NT2/D1 (cell line): Measurements from ENCODE around the gene DNAJA2.

ENCODE experiments used
- DNase-seq: peaks from one replicate; pipeline ENCODE4 v3.0.0-alpha.2; 2011; ENCODE audit warnings: low read depth, low spot score
- H3K27me3 ChIP-seq: 2 replicates; pipeline ENCODE4 v1.6.0; 2011; ENCODE audit warnings: mild to moderate bottlenecking; ENCODE audit not compliant: insufficient read length, insufficient read depth
- H3K36me3 ChIP-seq: 2 replicates; pipeline ENCODE4 v1.6.1; 2011; ENCODE audit warnings: mild to moderate bottlenecking, low read length, mixed read lengths; ENCODE audit not compliant: insufficient read depth, insufficient read length
- H3K4me1 ChIP-seq: 2 replicates; pipeline ENCODE4 v1.5.1; 2011; ENCODE audit not compliant: insufficient read depth, insufficient read length
- H3K4me3 ChIP-seq: 2 replicates; pipeline ENCODE4 v1.5.1; 2011; ENCODE audit warnings: low read depth; ENCODE audit not compliant: insufficient read length
- H3K9ac ChIP-seq: 2 replicates; pipeline ENCODE4 v1.6.0; 2011; ENCODE audit warnings: low read depth; ENCODE audit not compliant: insufficient read length
- H3K9me3 ChIP-seq: 2 replicates; pipeline ENCODE4 v1.5.1; 2011; ENCODE audit warnings: mild to moderate bottlenecking, low read length; ENCODE audit not compliant: insufficient read depth
- SUZ12 ChIP-seq: IDR thresholded peaks from 2 replicates; pipeline ENCODE4 v1.6.1; 2011; ENCODE audit not compliant: insufficient read length, insufficient read depth; ENCODE audit errors: extremely low read depth
- YY1 ChIP-seq: IDR thresholded peaks from 2 replicates; pipeline ENCODE4 v1.6.1; 2011; ENCODE audit not compliant: insufficient read length, insufficient read depth
- ZNF274 ChIP-seq: IDR thresholded peaks from 2 replicates; pipeline ENCODE4 v1.6.1; 2011; ENCODE audit warnings: mild to moderate bottlenecking, low read depth, low read length

DNAJA2 gene

GRCh38 chr16:46914556-46915201, 58.8 kb downstream of the DNAJA2 start:
- Histone ChIP-seq H3K36me3 (peaks cover 83% of the 10 kb centered on the region), H3K4me3 (no peak overlapping the region), H3K9ac (no peak overlapping the region), H3K27me3 (no peaks in the 10 kb centered on the region), H3K9me3 (no peaks in the 10 kb centered on the region), H3K4me1 (peaks cover 5% of the 10 kb centered on the region)
- TF ChIP-seq YY1 (no peak), SUZ12 (no peak), ZNF274 (no peak)
- no peak for DNase-seq

GRCh38 chr16:46911650-46912049, 61.8 kb downstream of the DNAJA2 start:
- Histone ChIP-seq H3K4me1 (no peaks in the 10 kb centered on the region), H3K4me3 (no peak overlapping the region), H3K9ac (no peak overlapping the region), H3K9me3 (no peaks in the 10 kb centered on the region), H3K36me3 (peaks cover 68% of the 10 kb centered on the region), H3K27me3 (no peaks in the 10 kb centered on the region)
- TF ChIP-seq ZNF274 (no peak), SUZ12 (no peak), YY1 (no peak)
- no peak for DNase-seq

GRCh38 chr16:46911038-46911437, 62.4 kb downstream of the DNAJA2 start:
- Histone ChIP-seq H3K4me1 (no peaks in the 10 kb centered on the region), H3K27me3 (no peaks in the 10 kb centered on the region), H3K4me3 (no peak overlapping the region), H3K9ac (no peak overlapping the region), H3K9me3 (no peaks in the 10 kb centered on the region), H3K36me3 (peaks cover 70% of the 10 kb centered on the region)
- no peak for DNase-seq
- TF ChIP-seq ZNF274: no peak
- no peak for TF ChIP-seq YY1
- no peak for TF ChIP-seq SUZ12

GRCh38 chr16:46908540-46909372, 64.7 kb downstream of the DNAJA2 start:
- DNase-seq: peak; percentile 77
- Histone ChIP-seq H3K4me1 (no peaks in the 10 kb centered on the region), H3K9me3 (no peaks in the 10 kb centered on the region), H3K36me3 (peaks cover 56% of the 10 kb centered on the region), H3K4me3 (no peak overlapping the region), H3K27me3 (no peaks in the 10 kb centered on the region), H3K9ac (no peak overlapping the region)
- TF ChIP-seq YY1: no peak
- no peak for TF ChIP-seq SUZ12
- no peak for TF ChIP-seq ZNF274

- Histone ChIP-seq H3K4me3 (no peak overlapping the region), H3K9ac (no peak overlapping the region), H3K27me3 (no peaks in the 10 kb centered on the region), H3K9me3 (no peaks in the 10 kb centered on the region), H3K4me1 (peaks cover under 1% of the 10 kb centered on the region), H3K36me3 (peaks cover 56% of the 10 kb centered on the region)
- no peak for DNase-seq
- TF ChIP-seq ZNF274: no peak
- no peak for TF ChIP-seq SUZ12
- no peak for TF ChIP-seq YY1
Measured at GRCh38 chr16:46907061-46907774, 66.3 kb downstream of the DNAJA2 start.

- Histone ChIP-seq H3K4me1 (peaks cover 4% of the 10 kb centered on the region), H3K9me3 (no peaks in the 10 kb centered on the region), H3K27me3 (no peaks in the 10 kb centered on the region), H3K4me3 (no peak overlapping the region), H3K9ac (no peak overlapping the region), H3K36me3 (peaks cover 56% of the 10 kb centered on the region)
- TF ChIP-seq ZNF274 (no peak), SUZ12 (no peak), YY1 (no peak)
- DNase-seq: no peak
Measured at GRCh38 chr16:46906360-46907060, 67.0 kb downstream of the DNAJA2 start.
